ENCODE measurements around the gene ATP2C2.
A peak's percentile ranks its signal among the peaks of the same experiment; 100 is the strongest.

The ATP2C2 gene

DNA sequence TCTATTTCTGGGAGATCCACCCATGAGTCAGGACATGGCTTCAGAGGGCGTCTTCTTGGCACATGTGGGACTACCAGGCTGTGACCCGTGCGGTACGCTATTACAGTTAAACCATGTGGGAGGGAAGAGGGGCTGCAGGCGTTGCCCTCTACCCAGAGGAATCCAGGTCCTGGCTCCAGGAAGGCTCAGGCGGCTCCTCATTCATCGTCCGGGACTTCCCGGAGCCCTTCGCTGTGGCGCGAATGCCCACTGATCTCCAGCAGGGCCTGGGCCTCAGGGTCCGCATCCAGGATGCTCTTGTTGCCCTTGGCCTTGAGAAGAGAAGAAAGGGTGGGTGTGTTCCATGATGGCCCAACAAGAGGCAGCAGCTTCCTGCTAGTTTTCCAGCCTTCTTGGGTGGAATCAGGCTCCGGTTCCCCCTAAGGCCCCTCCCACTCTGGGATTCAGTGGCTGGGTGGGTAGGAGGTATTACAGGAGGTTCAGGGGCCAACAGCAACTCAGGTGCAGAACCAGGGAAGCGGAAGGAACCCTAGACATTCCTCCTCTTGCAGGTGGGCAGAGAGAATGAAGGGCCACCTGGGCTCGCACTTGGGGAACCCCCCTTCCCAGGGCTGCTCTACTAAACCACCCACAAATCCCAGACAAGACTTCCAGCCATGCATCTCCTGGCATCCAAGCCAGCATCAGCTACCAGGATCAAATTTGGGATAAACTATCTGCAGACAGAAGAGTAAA, 111.5 kb downstream of the ATP2C2 start:
- no peak for DNase-seq

DNA sequence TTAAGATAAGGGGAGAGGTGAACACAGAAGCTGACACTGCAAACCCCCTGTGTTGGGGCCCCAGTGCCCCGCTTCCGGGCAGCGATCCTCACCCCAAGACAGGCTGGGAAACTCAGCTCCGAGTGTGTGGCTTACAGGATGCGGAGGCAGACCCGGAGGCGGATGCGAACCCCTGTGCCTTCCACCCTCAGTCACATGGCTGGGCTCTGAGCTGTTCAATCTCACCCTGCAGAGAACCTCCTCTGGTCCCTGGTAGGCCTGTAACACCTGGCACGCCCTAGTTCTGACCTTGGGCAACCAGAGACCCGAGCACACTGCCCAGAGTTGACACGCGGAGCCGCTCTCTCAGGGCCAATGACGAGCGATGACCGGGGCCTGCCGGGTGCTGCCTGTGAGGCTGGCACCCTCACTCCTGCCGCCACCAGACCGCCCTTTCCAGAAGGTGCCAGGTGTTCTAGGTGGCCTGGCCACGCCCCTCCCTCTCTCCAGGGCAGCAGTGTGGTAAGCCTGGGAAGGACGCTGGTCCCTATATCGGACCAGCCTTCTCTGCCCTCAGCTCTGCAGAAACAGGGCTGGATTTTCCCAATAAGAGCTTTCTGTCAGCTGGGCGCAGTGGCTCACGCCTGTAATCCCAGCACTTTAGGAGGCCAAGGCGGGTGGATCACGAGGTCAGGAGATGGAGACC, 112.9 kb downstream of the ATP2C2 start:
- no peak for DNase-seq

DNA sequence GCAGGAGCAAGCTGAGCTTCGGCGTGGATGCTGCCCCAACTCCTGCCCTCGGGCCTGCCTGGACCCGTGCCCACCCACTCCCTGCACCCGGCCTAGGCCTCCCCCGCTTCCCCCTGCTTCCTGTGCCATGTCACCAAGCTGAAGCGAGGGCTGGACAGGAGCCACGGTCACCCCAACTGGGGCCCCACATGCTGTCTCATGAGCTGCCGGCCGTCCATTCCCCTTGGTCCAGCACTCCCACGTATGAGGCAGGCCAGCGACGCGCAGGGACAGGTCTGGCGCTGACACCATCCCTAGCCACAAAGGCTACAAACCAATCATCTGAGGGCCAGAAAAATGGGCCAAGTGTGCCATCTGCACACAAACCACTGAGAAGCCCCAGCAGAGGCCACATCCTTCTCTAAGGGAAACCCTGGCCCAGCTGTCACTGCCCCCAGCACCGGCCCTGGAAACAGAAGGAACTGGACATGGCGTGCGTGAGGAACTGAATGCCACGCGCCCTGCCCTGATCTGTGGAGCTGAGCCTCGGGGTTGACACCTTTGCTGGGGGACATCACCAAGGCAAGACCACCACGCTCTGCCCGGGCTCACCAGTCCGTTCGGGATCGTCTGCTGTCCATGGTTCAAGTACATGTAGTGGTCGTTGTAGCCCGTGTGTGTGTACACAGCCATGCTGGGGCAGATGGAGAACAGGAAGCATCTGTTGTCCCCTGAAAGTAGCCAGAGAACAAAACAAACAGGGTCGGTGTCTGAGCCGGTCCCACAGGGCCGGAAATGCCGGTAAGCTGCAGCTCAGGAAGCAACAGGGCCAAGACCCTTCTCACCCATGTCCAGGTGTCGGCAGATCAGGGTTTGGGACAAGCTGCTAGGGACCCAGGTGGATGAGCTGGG, 113.9 kb downstream of the ATP2C2 start:
- no peak for DNase-seq

DNA sequence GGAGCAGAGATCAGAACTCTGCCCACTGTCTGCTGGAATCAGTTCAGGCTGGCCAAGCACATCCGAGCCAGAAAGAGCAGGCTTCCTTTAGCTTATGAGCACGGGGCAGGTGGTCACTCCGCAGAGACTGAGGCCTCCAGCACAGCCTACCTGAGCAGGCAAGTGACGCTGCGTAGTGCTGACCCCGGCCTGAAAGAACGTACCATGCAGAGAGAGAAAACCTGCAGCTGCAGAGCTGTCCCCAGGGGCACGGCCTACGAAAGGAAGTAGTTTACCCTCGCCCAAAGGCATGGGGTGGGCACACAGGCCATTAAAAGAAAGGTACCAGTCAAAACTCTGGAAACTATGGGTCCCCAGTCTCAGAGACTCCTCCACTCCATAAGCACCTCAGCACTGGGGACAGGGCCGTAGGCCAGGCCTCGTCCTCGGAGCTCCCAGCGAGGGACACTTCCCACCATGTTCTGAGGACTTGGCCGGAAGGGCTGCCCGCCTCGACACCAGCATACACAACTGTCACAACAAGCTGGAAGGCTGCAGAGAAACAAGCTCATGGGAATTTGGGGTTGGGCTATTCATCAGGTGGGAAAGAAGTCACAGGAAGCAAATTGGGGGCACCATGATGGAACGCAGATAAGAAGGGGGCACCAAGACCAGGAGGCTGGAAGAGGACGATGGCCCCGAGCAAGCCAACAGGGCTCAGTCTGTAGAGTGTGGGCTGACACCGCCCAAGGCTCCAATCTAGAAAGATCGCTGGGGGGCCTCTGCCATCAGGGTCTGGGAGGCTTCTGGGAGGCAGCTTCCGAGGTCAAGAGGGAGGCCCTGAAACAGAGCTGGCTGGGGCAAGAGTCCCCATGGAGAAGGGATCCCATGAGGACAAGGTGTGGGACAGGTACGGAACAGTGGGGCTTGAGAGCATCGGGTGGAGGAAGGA, 114.9 kb downstream of the ATP2C2 start:
- DNase-seq, result no peak

DNA sequence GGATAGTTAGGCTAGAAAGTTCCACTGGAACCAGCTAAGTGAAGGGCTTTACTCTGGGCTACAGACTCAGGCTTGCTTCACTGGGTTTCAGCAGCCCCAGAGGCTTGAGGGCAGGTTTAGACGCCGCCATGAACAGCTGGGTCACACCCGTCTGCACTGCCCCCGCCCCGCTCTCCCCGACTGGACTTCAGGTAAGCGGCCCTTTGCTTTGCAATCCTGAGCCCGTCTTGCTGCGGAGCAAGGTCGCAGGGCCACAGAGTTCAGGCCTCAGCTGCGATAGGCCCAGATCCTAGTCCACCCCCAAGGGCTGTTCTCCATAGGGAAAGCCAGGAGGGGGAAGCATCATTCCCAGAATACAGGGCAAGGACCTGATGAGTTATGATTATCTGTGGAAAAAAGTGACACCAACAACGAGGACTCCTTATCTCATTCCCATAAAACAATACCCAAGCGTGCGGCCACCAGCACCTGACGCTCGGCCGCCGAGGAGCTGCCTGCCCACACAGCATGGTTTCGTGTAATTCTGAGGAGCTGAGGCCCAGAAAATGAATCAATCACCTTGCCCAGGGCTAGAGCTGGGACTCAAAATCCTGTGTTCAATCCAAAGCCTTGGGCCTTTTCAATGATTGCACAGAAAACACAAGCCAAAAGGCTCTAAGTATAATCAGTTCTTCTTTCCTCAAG, 115.7 kb downstream of the ATP2C2 start:
- DNase-seq, result no peak

DNA sequence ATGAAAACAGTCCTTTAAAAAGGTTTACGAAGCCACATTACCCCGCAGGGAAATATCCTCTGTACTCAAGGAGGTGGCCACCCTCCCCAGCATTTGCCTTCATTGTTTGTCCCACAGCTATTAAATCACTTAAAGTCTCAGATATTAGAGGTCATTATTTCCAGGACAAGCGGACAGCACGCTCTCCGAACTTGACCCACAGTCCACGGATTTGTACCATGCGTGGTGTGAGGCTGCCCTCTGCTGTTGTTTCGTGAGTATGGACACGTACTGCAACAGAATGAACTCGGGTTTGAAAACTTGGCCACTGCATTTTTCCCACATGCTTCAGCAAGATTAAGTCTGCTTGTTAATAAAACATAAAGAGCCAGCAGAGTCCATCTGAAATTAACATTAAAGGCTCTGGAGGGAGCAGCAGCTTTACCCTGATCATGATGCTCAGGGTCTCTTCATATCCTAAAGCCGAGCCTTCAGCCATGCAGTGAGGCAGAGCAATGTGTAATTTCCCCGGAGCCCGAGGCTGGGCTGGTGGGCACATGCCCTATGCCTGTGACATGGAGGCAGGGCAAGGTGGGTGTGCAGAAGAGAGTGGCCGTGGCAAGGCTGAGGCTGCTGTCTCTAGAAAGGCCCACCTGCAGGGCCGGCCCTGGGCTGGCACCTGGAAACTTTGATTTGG, 116.4 kb downstream of the ATP2C2 start:
- DNase-seq, result peak in 2 of 6 experiments; percentile 12 to 13

DNA sequence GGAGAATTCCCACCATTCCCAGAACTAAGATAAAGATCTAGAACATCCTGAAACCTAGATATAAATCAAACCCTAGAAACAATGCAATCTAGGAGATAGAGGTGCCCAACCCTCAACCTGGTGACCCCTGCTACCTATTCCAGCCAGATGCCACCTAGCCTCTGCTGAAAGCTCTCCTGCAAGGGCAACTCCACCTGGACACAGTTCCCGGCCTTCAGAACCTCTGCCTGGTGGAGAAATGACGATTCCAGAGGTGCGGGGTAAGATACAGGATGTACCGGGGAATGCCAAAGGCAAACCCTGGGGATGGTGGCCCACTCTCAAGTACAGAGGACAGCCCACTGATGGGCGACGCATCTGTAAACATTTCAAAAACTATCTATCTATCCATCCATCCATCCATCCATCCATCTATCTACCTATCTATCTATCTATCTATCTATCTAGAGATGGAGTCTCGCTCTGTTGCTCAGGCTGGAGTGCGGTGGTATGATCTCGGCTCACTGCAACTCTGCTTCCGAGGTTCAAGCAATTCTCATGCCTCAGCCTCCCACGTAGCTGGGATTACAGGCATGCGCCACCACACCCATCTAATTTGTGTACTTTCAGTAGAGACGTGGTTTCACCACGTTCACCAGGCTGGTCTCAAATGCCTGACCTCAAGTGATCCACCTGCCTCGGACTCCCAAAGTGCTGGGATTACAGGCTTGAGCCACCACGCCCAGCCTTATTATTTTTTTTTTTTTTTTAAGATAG, 117.1 kb downstream of the ATP2C2 start:
- no peak for DNase-seq

DNA sequence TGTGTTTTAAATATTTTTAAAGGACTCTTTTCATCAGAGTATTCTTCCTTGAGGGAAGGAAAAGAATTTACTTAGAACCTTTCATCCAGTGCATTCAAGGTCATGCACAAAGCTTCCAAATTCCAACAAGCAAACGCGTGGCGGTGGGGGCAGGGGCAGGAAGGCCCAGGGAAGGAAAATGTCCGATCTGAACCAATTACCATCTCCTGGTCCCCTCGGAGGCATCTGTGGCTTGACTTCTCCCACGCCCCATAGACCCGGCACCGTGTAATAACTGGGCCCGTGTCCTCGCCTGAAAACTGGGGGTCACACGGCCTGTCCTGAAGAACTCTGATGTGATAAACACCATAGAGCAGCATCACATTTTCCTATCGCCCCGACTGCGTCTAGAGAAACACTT, 117.8 kb downstream of the ATP2C2 start:
- no peak for DNase-seq

DNA sequence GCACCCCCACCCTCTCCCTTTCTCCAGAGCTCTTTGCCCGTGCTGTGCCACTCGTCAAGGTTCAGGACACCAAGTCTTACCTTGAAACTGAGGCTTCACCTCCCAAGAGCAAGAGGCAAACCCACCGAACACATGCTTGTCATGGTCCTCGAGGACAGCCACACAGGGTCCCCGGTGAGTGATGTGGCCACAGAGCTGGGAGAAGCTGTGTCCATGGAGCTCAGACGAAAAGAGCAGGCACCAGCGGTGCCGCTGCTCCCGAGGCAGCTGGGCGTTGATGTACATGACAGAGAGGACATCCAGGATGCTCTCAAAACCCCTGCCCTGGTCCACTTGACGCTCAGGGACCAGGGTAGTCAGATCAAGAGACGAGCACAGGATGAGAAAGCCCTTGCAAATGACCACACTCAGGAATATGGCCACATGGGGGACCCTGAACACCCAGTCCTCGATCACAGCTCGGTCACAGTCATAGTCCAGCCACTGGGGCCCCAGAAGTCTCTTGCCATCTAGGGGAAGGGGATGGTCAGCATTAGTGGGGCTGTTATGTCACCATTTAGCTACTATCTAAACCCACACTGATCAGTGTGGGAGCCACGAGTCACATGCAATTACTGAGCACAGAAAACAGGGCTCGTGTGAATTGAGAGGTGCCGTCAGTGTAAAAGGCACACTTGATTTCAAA, 118.4 kb downstream of the ATP2C2 start:
- no peak for DNase-seq

DNA sequence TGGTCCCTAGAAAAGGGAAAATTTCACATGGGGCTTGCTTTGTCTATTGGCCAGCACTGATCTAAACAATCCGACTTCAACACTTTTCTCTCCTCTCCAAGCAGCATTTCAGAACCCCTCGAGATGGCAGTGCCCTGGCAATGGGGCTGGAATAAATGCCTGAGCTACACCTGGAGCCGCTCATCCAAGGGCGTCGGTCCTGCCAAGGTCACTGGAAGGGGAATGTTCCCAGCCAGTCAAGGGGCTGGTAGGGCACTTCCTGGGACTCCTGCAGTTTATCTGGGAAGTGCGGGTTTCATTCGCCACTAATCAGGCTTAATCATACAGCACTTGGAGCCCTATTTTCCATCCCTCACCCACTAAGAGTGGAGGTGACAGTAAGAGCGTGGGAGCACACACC, 119.0 kb downstream of the ATP2C2 start:
- no peak for DNase-seq

DNA sequence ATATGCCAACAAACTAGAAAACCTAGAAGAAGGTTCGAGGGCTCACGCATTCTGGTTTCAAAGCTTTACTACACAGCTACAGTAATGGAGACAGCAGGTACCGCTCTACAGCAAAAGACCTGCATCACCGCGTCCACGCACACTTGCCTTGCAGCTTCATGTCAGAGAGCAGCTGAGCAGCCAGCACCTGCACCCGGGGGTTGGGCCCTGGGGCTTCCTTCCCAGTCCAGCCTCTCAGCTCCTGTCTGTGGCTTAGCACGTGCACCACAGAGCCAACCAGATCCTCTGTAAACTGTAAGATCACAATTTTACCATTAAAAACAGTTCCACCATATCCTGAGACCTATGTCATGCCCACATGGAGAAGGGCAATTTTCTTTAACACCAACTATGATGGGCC, 120.8 kb downstream of the ATP2C2 start:
- DNase-seq, result no peak

DNA sequence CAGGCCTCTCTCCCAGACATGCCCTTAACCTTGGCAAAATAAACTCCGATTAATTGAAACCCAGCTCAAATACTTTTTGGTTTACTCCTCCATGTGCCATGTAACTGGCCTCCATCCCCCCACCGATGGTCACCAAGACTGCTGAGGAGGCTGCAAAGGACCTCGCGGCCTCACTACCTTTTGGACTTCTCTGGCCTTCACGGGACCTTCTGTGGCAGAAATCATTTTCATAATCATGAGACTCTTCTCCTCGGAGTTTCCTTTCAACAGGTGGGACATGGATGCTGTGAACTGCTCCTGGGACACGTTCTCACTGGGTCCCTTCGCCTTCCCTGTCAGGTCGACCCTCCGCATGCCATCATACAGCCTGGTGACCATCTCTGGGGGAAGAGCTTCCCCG, 127.2 kb downstream of the ATP2C2 start:
- DNase-seq, result no peak

DNA sequence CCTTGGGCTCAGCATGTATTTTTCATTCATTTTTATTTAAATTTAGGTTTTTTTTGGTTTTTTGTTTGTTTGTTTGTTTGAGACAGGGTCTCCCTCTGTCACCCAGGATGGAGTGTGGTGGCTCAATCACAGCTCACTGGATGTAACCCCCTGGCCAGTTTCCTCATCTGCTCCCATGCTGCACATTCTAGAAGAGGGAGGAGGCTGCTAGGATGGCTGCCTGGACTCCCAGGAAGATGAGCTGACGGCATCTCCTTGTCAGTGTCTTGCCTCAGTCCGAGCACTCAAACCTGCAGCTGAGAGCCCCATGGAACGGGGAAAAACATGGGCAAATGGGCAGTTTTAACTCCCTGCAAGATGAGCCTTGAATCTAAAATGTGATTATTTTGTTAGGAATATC, 128.7 kb downstream of the ATP2C2 start:
- no peak for DNase-seq

DNA sequence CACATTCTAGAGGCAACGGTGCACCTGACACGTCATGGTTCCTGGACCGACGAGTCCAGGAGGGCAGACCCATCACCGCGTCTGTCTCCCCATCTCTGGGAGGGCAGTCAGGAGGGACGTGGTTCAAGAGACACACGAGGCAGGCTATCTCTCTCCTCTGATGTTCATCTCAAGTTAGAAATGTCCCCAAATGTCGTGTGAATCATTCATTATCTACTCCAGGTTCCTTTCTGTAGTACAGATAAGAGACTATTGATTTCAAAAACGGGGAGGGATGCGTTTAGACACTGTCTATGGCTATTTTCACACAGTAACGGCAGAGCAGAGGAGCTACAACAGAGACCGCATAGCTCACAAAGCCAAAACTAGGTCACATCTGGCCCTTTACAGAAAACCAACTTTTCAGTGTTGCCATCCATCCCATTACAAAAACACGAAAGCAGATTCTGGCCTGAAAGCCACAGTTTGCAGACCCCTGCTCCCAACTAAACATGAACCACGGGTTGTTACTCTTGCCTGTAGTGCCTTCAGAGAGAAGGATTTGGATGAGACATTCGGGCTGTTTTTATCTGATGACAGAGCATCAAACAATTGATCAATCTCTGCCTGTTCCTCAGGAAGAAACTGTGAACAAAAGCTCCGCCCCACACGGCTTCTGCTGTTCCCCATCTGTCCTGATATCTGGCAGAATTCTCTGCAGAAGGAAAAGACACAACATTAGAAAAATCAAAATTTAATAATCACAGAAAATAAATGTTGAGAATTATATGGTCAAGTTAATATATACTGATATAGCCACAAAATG, 129.3 kb downstream of the ATP2C2 start:
- no peak for DNase-seq

DNA sequence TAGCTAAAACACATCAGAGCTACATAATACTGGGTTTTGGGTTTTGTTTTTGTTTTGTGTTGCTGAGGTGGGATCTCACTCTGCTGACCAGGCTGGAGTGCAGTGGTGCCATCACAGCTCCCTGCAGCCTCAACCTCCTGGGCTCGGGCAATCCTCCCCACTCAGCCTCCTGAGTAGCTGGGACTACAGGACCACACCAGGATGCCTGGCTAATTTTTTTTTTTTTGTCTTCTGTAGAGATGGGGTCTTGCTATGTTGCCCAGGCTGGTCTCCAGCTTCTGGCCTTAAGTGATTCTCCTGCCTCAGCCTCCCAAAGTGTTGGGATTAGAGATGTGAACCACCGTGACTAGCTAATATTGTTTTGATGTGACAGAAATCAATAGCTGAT, 129.9 kb downstream of the ATP2C2 start:
- DNase-seq, result no peak

DNA sequence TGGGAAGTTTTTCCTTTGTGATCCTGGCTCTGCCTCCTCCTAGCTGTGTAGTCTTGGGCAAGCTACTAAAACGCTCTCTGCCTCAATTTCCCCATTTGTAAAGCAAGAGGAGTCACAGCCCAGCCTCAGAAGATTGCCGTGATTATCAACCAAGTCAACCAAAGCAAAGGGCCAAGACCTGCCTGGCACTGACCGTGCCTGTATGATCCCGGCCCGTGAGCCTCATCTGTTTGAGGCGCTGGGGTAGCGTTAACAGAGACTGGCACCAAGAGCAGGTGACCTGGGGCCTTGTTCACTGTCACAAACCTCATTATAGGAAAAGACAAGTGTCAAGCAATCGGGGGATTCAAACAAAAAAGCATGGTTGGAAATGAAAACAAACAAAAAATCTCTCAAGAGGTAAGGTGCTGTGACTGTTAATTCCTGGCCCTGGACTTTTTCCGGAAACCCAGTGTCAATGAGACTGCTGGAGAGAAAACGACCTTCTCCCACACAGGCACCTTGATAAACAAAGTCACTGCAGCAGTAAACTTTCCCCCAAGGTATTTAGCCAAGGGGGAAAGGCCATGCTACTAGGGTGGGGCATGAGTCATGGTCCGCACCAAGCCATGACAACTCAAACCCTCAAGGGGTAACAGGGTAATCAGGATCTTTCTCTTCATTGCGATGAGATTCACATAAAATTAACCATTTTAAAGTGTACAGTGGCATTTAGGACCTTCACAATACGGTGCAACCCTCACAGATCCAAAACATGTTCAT, 130.7 kb downstream of the ATP2C2 start:
- no peak for DNase-seq

DNA sequence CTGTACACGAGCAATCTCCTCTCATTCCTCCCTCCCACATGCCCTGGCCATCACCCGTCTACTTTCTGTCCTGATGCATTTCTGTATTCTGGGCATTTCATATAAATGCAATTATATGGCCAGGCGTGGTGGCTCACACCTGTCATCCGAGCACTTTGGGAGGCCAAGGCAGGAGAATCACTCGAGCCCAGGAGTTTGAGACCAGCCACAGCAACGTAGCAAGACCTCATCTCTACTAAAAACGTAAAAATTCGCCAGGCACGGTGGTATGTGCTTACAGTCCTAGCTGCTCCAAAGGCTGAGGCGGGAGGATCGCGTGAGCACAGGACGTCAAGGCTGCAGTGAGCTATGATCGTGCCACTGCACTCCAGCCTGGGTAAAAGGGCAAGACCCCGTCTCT, 131.3 kb downstream of the ATP2C2 start:
- DNase-seq, result no peak

DNA sequence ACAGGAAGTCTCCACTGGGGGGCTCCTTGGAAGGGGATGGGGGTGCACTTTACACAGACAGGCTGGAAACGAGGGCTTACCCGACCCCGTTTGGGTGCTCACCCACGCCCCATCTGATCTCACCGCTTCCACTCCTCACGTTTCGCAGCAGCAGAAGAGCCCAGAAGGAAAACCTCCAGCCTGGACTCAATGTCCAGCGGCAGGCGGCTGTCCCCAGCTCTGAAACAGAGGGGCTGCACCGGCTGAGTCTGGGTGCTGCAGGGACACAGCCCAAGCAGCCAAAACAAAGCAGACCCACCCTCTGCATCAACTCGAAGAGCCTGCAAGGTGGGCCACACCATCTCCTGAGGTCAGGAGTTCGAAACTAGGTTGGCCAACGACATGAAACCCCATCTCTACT, 132.2 kb downstream of the ATP2C2 start:
- no peak for DNase-seq

Data from stimulated activated naive CD4-positive, alpha-beta T cell (primary cell).